Activated T-helper 9 cell treated with anti-CD3 and anti-CD28 coated beads, Interleukin-2, amount 50 U/mL, for 16 hours (primary cell): ENCODE data around the gene BACH1.

Experiments used
- DNase-seq: peaks from one replicate; pipeline ENCODE4 v3.0.0-alpha.2; 2020; ENCODE audit warnings: low read depth

The BACH1 gene

DNA sequence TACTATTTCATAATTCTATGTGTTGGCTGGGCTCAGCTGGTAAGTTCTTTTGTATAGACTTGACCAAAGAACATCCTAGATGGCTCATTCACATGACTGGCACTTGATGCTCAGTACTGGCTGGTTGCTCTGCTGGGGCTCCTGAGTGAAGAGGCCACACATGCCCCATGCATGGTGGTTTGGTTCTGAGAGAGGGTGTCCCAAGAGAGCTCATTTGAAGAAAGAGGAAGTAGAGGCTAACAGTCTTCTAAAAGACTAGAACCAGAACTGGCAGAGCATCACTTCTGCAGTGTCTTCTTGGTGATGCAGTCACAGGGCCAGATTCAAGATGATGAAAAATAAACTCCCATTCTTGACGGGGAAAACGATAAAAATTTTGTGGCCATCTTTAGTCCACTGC lies 5.2 kb upstream of the BACH1 start:
- no peak for DNase-seq

DNA sequence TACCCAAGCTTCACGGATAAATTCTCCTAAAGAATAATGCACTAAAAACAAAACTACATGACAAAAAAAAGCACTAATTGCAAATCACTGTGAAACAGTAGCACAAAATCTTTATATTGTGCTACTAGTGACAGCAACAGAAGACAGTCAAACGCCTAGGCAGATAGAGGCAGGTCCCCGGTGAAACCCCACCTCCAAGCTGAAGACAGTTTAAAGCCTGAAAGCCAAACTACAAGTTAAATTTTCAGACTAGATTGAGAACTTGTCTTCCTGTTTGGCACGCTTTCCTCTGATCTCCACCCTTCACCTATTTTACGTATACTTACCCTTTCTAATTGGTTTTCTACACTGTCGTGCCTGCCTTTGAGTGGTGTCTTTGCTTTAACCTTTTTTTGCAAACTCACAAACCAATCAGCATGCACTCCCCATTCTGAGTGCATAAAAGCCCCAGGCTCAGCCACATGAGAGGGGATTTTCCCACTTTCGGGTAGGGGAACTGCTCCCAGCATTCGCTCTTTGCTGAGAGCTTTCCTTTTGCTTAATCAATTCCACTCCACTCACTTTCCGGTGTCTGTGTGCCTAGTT lies 3.6 kb upstream of the BACH1 start:
- no peak for DNase-seq

DNA sequence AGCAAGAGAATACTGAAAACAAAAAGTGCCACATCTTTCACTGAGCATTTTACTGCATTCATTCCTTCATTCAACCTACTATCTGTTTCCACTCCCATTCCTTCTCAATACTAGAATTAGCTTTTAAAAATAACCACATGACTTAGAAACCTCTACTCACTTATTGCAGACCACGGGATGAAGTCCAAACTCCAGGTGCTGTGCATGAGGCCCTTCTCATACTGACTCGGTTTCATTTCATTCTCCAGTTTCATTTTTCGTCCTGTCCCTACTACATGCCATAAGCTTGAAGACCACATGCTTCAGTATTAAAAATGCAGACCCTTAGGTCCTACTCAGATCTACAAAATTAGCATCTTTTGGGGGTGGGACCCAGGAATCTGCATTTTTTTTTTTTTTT lies 2.3 kb upstream of the BACH1 start:
- DNase-seq, result no peak

DNA sequence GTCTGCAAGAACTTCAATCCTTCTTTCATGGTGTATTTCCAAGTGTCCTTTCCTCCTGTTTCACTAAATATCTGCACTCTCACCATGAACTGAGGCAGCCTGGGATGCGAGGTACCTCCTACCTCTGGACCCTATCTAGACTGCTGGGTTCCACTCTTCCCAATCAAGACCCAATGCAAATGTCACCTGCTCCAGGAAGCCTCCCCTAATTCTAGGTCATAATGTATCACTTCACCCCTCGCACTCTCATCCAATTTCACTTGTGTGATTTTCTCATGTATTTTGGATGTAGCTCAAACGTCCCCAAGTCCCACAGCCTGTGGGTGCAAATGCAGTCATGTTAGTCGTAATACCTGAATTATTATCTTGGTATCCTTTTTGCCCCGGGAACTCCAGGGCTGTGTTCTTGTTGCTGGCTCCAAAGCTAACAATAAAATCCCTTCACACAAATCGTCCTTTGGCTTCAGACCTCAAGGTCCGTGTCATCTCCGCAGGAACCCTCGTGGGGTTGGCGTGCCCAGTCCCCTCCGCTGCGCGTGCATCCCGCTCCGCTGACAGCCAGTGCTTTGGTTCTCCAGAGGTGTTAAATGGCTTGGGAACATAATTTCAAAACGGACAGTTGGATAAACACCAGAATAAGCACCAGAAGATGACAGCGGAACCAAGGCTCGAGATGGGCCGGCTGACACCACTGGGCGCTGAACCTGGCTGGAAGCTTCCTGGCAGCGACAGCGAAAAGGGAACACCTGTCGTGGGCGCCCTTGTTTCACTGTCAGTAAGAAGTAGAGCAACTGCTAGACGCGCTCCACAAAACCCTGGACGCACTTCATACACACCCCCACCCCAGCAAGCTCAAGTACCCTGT lies 1.0 kb upstream of the BACH1 start:
- no peak for DNase-seq

DNA sequence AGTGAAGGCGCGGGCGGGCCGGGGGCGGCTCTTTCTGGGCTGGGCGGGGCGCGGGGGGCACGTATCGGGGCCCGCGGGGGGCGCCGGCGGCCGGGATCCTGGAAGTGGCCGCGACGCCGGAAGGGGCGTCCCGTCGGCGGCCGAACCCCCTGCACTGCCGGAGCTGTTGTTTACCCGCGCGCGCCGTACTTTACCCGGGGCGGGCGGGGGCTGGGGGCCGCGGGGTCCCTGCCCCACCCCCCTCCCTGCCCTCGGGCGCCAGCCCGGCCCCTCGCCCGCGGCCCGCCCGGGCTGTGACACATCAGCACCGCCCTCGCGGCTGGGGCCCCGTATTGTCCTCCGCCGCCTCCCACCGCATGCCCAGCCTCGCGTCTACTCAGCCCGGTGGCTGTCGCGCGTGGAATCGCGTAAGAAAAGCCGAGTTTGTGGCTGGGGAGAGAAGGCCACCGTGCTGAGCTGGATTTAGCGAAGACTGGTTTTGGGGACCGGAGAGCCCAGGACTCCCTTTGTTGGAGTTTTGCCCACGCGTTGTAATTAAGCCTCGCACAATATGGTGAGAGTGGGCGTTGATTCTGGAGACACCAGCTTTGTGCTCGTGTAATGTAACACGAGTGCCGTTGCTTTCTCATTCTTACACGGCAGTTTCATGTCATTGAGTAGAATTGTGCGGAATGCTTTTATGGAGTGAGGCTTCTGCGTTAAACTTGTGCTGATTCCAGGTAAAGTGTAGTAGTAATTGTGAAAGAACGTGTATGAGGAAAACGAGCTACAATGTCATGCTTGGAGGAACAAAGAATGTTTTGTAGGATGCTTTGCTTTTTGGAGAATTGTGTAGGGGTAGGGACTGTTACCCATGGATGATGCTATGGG lies 559 bp downstream of the BACH1 start:
- peak; percentile 70 for DNase-seq

DNA sequence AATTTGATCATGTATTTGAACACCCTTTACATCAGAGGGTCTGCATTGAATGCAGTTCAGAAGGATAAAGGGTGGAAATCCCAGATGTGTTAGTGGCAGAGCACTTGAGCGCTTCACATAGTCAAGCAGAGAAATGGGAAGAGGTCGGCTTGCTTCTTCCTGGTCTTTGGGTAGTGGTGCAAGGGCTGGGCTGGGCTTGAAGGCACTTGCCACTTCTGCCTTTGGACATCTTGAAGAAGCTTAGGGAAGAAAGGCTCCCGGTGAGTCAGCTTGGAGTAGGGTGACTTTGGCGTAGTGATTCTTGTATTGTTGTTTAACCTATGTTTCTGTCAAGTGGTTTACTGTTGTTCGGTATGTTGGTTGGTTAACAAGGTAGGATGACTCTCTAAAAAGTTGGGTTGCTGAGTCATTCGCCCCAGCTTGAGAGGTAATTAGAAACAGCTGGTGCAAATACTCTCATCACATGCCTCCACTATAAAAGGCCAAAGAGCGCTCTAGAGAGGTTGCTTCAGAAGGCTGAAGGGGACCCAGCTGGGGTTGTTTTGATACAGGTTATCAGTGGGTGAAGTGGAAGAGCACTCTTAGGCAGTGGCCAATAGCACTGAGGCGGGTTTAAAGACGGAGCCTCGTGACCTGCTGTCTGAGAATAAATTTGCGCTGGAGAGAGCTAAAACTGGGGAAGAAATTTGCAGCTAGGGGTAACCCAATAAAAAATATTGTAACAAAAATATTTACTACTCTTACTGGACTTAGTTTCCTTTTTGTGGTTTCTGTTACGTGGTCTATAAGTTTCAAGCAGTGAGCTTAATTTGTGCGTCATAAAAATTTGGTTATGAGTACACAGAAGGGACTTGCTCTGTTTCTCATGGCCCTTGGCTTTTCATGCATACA lies 1.4 kb downstream of the BACH1 start:
- peak; percentile 20 for DNase-seq

DNA sequence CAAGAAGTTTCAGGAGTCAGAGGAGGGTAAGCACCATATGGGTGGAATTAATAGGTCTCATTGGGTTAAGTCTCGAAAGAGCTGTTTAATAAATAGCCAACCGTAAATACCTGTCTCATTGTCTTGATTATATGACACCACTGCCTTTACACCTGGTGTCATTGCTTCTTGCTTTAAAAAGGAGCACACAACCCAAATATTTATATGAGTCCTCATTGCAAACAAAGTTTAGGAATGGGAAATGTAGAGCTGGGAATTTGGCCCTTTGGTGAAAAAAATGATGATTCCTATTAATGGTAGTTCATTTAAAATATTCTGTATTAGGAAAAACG lies 2.1 kb downstream of the BACH1 start:
- DNase-seq, result no peak

DNA sequence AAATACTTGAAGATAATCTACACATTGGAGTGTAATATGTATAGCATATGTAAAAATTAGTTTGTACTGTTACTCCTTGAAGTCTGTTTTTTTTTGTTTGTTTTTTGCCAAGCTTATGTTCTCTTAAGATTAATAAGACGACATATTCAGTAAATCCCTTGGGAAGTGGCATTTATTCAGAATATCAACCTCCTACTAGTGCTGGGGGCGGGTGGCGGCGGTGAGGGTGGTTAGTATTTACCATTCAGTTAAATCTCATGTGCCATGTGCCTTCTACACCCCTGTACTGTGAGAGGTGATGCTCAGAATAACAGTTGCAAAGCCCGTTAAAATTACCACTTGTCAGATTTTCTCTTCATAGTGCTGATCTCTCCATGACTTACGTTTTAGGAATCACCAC lies 3.0 kb downstream of the BACH1 start:
- DNase-seq, result no peak

DNA sequence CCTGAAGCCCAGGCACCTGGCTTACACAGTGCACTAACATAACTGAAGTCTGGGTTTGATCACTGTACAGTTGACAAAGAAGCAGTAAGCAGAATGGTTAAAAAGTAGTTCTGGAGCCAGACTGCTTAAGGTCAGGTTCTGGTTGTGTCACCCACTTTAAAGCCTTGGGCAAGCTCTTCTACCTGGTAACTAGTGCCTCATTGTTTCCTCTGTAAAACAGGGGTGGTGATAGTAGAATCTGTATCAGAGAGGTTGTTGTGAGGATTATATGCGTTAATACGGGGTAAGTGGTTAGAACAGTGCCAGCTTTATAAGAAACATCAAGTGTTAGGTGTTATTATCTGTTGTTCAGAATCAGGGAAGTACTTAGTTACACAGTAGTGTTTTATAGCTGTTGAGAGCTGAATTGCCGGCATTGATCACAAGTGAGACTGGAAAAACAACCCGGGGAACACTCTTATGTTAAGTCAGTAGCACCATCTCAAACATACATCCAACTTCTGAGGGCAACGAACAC lies 3.7 kb downstream of the BACH1 start:
- no peak for DNase-seq

DNA sequence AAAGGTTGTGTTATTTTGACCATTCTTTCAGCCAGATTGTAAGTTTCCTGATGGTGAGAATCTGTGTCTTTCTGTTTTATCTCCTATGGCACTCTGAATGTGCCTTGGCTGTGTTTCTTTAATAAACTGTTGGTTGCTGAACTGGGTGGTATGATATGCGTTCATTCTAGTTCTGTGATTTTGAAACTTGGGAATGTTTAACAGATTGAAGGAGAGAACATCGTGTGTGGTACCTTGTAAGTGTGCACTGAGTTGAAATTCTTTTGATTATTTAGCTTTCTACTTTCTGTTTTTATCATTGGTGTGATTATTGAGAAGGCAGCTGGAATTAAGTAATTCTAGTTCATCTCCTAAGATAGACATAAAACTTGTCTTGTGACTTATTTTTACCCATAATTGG lies 4.6 kb downstream of the BACH1 start:
- no peak for DNase-seq

DNA sequence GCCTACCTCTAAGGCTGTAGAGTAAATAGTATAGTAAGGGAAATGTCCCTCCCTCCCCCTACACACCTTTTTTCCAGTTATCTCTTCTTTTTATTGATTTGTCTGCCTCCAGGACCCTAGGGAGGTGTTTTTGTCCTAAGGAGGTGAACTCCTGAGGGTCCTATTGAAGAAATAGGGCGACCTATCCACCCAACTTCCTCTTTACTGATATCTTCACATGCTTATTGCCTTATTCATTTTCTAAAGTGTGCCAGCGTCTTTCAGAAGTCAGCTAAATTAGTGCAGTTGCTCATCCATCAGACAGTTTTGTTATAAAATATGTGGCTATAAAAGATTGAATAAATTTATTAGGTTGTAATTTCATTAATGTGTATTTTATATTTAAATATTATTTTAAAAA lies 5.9 kb downstream of the BACH1 start:
- no peak for DNase-seq

DNA sequence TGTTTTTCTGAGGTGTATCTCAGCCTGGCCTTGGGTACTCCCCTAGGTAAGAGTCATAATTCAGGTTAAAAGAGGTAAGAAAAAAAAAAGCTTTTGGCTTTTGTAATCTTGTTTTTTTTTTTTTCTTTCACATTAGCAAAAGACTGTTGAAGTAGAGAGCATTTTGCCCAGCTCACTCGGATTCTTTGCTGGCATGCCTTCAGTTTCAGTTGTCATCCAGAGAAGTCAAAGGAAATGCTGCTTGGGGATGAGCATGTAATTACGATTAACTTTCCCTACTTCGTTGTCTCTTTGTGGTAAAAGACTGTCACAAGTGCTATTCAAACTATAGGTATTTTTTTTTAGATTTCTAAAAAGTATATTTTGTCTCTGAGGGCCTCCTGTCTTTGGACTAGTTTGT lies 6.3 kb downstream of the BACH1 start:
- no peak for DNase-seq

DNA sequence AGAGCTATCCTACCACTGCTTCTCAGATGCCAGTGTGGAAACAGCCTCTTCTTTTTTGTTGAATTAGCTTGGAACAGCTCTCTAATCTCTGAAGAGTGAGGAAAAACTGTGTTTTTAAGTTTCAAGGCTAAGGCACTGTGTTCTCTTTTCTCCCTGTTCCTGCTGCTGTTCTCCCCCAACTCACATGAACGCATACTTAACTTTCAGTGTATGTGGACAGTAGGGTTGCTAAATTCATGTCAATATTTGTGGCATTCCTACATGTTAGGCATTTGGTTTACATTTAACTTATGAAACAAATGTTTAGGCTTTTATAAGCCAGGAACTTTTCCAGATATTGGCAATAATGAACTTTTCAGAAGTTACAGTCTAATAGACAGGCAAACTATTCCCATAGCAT lies 6.8 kb downstream of the BACH1 start:
- no peak for DNase-seq

DNA sequence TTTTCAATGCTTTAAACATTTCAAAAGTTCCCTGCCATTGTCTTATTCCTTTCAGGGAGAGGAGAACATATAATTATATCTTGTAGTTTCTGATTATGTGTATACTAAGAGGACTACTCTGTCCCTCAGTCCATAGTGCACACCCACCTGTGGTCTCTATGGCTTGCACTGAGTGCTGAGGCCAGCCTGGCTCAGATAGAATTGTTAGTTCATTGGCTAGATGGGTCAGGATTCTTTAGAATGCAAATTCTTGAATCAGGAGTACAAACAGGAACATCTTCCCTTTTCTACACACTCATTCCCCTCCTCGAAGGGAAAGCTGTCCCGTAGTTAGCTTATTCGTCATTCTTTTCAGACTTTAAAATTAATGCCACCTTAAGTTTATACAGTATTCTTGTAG lies 8.2 kb downstream of the BACH1 start:
- DNase-seq, result no peak

DNA sequence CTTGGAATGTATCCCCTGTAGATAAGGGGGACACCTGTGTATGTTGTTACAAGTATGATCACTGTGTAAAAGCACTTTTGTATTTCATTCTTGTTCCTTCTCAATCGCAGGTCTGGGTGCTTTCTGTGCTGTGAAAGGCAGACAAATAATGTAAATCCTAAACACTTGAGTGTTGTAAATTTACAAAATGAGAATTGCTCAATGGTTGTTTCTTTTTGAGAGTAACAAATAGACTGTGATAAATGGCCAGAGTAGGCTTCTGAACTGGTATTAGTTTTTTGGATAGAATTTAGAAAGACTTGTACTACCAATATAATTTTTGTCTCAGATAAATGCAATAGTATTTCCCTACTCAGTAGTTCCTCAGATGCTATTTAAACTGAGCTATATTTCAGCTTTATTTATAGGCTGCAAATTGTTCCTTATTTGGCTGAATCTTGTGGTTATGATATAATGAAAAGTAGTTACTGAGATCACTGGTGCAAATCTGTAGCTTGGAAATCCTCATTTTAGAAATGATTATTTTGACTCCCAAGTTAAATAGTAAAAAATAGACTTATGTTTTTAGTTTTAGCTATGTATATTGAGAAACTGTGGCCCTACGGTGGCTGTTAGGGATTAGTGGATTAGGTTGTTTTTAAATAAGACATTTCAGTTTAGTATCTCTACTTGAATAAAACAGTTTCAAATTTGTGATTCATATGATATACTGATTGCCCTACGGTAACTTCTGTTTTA lies 9.2 kb downstream of the BACH1 start:
- no peak for DNase-seq

DNA sequence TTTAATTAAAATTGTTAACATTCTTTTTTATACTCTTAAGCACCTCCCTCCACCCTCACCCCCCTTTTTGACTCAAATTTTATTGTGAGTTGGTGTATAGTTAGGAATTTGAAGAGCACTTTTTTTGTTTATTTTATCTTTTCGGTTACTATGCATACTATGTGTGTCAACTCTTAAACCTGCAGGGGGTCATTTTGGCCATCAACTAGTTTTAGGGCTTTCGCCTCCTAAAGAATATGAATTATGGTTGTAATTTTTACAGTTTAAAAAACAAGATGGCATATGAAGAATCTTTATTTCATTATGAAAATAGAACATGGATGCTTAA lies 9.7 kb downstream of the BACH1 start:
- no peak for DNase-seq

DNA sequence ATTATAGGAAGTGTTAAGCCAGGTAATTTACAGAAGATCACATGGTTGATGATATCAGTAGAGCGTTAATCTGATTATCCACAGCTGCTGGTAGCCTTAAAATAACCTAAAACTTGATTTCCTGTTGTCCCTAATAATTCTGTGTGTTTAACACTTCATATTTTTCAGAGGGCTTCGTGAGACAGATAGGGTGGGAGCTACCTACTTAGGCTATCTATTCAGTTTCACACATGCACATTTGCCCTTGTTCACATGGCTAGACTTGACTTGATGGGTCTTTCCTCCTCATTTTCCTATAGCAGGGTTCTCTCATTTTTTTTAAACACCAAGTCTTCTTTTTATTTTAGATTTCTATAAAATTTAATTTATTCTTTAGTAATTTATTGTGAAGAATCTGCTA lies 11.0 kb downstream of the BACH1 start:
- no peak for DNase-seq

DNA sequence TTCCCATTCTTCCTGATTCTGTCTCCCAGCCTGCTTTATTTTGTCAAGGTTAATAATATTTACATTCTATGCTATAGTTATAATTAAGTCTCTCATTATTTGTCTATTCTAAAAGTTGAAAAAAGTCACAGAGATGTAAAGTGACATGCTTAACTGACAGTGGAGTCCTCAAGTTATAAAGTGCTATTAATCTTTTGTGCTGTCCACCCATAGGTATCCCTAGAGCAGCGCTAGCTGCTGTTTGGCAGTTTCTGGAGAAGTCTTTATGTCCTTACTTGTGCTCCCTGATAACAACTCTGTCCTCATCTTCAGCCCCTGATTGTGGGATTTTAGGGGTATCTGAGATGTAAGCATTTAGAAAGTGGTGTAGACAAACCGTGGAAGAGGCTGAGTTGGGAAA lies 13.1 kb downstream of the BACH1 start:
- DNase-seq, result no peak

DNA sequence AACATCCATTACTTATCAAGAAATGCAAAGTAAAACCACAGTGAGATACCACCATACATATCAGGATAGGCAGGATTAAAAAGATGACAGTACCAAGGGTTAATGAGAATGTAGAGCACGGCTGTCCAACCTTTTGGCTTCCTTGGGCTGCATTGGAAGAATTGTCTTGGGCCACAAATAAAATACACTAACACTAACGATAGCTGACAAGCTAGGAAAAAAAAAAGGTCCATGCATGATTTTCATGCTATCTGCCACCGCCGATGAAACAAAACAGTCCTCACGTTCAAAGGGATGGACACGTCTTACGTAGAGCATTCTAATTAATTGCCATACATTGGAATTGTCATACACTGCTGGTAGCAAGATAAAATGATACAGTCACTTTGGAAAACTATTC lies 14.3 kb downstream of the BACH1 start:
- no peak for DNase-seq

DNA sequence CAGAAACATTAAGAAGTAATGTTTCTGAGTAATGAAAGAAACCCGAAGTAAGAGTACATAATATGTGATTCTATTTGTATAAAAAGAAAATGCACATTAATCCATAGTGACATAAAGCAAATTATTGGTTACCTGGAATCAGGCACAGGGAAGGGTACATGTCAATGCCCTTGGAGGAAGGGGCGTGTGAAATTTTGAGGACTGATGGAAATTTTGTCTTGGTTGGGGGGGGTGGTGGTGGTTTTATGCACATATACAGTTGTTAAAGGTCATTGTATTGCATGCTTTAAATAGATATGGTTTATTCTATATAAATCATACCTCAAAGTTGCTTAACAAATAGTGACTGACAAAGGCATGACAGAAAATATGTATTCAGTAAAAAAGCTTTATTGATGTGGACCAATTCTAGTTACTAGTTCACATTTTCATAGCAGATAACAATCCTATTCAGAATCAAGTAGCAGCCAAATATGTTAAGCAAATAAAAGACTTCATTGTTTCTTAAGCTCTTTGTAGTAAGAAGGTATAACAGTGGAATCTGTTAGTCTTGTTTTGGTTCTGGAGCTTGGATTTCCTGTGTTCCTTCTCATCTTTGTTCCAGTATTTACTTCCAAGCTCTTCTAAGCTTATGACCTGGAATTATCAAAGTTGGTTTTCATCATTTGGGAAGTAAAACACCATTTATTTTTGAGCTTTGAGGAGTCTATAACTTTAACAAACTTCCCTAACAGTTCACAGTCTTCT lies 15.1 kb downstream of the BACH1 start:
- no peak for DNase-seq
